ENCODE measurements around the gene MORC3. TPM values are rescaled to one million over a fixed set of nuclear protein-coding genes. Genes with fewer than 3 reads are reported as not detected.
"Not testable (repeated sequence)": the region's sequence is repeated elsewhere in the genome, so short reads cannot be mapped to it uniquely, and the experiment has no call there.

Gene MORC3
- total RNA-seq, 2 donors from 2014 or later, result 16.9 to 46.1 TPM

DNA sequence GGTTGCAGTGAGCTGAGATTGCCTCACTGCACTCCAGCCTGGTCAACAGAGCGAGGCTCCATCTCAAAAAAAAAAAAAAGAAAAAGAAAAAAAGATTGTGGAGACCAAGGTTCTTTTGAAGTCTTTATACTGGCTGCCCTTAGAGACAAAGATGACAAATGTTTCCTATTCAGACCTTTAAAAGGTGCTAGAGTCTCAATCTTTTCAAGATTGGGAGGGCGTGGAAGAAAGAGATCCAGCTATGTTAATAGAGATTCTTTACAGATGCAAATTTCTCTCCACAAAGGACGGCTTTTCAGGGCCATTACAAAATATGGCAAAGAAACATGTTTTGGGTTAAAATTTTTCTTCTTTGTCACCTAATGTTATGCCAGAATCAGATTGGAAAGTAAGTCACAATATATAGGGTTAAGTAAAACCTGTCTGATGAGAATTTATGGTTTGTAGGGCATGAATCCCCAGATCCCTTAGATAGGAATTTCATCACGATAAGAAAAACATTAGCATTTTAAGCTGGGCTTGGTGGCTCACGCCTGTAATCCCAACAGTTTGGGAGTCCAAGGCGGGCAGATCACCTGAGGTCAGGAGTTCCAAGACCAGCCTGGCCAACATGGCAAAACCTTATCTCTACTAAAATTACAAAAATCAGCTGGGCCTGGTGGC lies 13.0 kb upstream of the MORC3 start:
- WGBS, 2 donors, result 90 to 93% methylated on average over 6 of the region's 6 CpGs
- DNase-seq (no peak), ATAC-seq (no peak)
- Histone ChIP-seq H3K27me3 (no peaks in the 10 kb centered on the region), H3K27ac (no peak overlapping the region), H3K36me3 (replicated peaks in 1 of 2; ENCODE audit: insufficient read depth in 1 of 2, low read depth in 2 of 2) (no peaks in the 10 kb centered on the region), H3K9me3 (no peaks in the 10 kb centered on the region), H3K4me3 (no peak overlapping the region), H3K4me1 (no peaks in the 10 kb centered on the region)
- intact Hi-C loops (cut with DNase I), result no loop called here
- TF ChIP-seq POLR2A (IDR thresholded peaks at IDR 0.05) (no peak), CTCF (IDR thresholded peaks at IDR 0.05) (no peak)

DNA sequence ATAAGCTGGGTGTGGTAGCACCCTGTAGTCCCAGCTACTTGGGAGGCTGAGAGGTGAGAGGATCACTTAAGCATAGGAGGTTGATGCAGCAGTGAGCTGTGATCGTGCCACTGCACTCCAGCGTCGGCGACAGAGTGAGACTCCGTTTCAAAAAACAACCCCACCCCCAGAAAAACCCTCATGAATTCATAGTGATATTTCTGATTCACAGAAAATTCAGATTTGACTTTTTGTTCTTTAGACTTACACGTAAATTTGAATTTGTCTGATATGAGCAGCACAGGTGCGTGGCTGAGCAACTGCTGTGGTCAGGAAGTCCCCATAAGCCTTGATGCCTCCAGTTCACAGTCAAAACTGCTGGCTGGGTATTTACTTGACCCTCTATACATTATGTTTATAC lies 10.0 kb upstream of the MORC3 start:
- no peaks in the 10 kb centered on the region for H3K36me3 ChIP-seq (replicated peaks in 1 of 2; ENCODE audit: insufficient read depth in 1 of 2, low read depth in 2 of 2)
- 90 to 91% methylated on average over 7 of the region's 7 CpGs for WGBS, 2 donors
- H3K27ac ChIP-seq, result no peak overlapping the region
- no peak for TF ChIP-seq CTCF (IDR thresholded peaks at IDR 0.05)
- TF ChIP-seq POLR2A (IDR thresholded peaks at IDR 0.05), result no peak
- no peaks in the 10 kb centered on the region for H3K9me3 ChIP-seq
- ATAC-seq (no peak), DNase-seq (no peak)
- no peaks in the 10 kb centered on the region for H3K4me1 ChIP-seq
- no peaks in the 10 kb centered on the region for H3K27me3 ChIP-seq
- H3K4me3 ChIP-seq, result no peak overlapping the region
- intact Hi-C loops (cut with DNase I), result no loop called here

GRCh38 chr21:36313446-36313845 lies 6.6 kb upstream of the MORC3 start:
- H3K36me3 ChIP-seq (replicated peaks in 1 of 2; ENCODE audit: insufficient read depth in 1 of 2, low read depth in 2 of 2); H3K4me3 ChIP-seq; H3K4me1 ChIP-seq; H3K27ac ChIP-seq; DNase-seq; H3K27me3 ChIP-seq; H3K9me3 ChIP-seq; intact Hi-C loops (cut with DNase I); ATAC-seq: not testable (repeated sequence)
- 70 to 92% methylated on average over 2 of the region's 2 CpGs for WGBS, 2 donors

- H3K27ac ChIP-seq; H3K36me3 ChIP-seq (replicated peaks in 1 of 2; ENCODE audit: insufficient read depth in 1 of 2, low read depth in 2 of 2); intact Hi-C loops (cut with DNase I); H3K4me3 ChIP-seq; ATAC-seq; H3K27me3 ChIP-seq; H3K4me1 ChIP-seq; H3K9me3 ChIP-seq; DNase-seq: not testable (repeated sequence)
- 87% methylated on average over 3 of the region's 3 CpGs; no CpG with 5 or more reads in 1 of the 2 donors for WGBS, 2 donors
These were observed 4.0 kb upstream of the MORC3 start for GRCh38 chr21:36316045-36316444.

GRCh38 chr21:36316872-36317484 lies 3.0 kb upstream of the MORC3 start:
- Histone ChIP-seq H3K9me3 (no peaks in the 10 kb centered on the region), H3K36me3 (replicated peaks in 1 of 2; ENCODE audit: insufficient read depth in 1 of 2, low read depth in 2 of 2) (no peaks in the 10 kb centered on the region), H3K4me1 (peaks cover 15% of the 10 kb centered on the region), H3K4me3 (no peak overlapping the region), H3K27ac (no peak overlapping the region), H3K27me3 (no peaks in the 10 kb centered on the region)
- intact Hi-C loops (cut with DNase I), result no loop called here
- TF ChIP-seq CTCF (IDR thresholded peaks at IDR 0.05) (no peak), POLR2A (IDR thresholded peaks at IDR 0.05) (no peak)
- no peak for ATAC-seq
- DNase-seq, result no peak
- 79 to 82% methylated on average over 11 to 13 of the region's 14 CpGs for WGBS, 2 donors

DNA sequence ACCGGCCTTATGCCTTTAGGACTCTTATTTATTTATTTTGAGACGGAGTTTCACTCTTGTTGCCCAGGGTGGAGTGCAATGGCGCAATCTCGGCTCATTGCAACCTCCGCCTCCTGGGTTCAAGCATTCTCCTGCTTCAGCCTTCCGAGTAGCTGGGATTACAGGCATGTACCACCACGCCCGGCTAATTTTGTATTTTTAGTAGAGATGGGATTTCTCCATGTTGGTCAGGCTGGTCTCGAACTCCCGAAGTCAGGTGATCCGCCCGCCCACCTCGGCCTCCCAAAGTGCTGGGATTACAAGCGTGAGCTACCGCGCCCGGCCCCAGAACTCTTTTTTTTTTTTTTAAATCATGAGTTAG lies 611 bp upstream of the MORC3 start:
- WGBS, 2 donors, result 46 to 48% methylated on average over 17 of the region's 17 CpGs
- peak overlapping the region; percentile 89 to 98 (median 92) for H3K27ac ChIP-seq
- H3K27me3 ChIP-seq; ATAC-seq; H3K36me3 ChIP-seq (replicated peaks in 1 of 2; ENCODE audit: insufficient read depth in 1 of 2, low read depth in 2 of 2); H3K9me3 ChIP-seq; intact Hi-C loops (cut with DNase I); H3K4me3 ChIP-seq: not testable (repeated sequence)
- peak in 1 of 4 donors; percentile 38 for DNase-seq
- peaks cover 36% of the 10 kb centered on the region for H3K4me1 ChIP-seq

All from body of pancreas (tissue), 4 donors.